K562 (cell line): ENCODE data around the gene ABCA7. TPM values are rescaled to one million over a fixed set of nuclear protein-coding genes. Genes with fewer than 3 reads are reported as not detected.

Source experiments
- ATAC-seq: fragments of 200-7000 bp; cut with Tn5 transposase; 3 replicates; pipeline ENCODE4 v1.9.1; 2020; ENCODE audit warnings: moderate library complexity
- BruUV-seq: library from RNA; stranded (reverse); fragments of 400-500 nt; replicated peaks from 2 replicates; lab custom pipeline; 2021; lab: Mats Ljungman, UMichigan
- CTCF ChIA-PET: fragments of 300-600 bp; formaldehyde crosslinking; extraction: SDS; loops from one replicate; lab custom pipeline; 2021; ENCODE audit warnings: low intra/inter-chr PET ratio; lab: Yijun Ruan, JAX
- POLR2A ChIA-PET: fragments of 300-600, 350-650 bp; sonication (Branson Sonifier 250); formaldehyde crosslinking; extraction: SDS; loops from one replicate; lab custom pipeline; 2021; ENCODE audit warnings: antibody characterized with exemption, inconsistent platforms; lab: Yijun Ruan, JAX
- DNase-seq, 4 experiments: peaks; one replicate each; pipeline versions ENCODE4 v3.0.0 to v3.0.0-alpha.2; 2011 to 2018; ENCODE audit warnings: low spot score in 3 of 4, mixed read lengths in 3 of 4; ENCODE audit errors: extremely low read depth in 1 of 4
- FAIRE-seq: peaks from 2 replicates; lab custom pipeline; 2011; peaks lifted over from hg19 to GRCh38; lab: Jason Lieb, UNC
- H2AFZ ChIP-seq: 2 replicates; pipeline ENCODE4 v1.6.0; 2011; ENCODE audit warnings: low read depth, low read length, control low read depth, inconsistent platforms
- H3K27ac ChIP-seq: fragments of 200-600 bp; 3 replicates; pipeline ENCODE4 v1.8.0; 2011; ENCODE audit warnings: low read depth, mild to moderate bottlenecking, control low read depth, inconsistent platforms, low read length, moderate library complexity, mixed read lengths; ENCODE audit errors: extremely low read depth
- H3K27me3 ChIP-seq, 2 experiments: fragments of 300-600 bp in 1 of 2; 2 replicates in 1 of 2; 3 replicates in 1 of 2; pipeline versions ENCODE4 v1.6.0 to v1.8.0; 2011; ENCODE audit warnings: inconsistent platforms in 2 of 2, low read length in 2 of 2, mild to moderate bottlenecking in 1 of 2, mixed read lengths in 1 of 2, moderate library complexity in 1 of 2; ENCODE audit not compliant: control insufficient read depth in 2 of 2, insufficient read depth in 2 of 2
- H3K36me3 ChIP-seq: fragments of 300-600 bp; 3 replicates; pipeline ENCODE4 v1.8.0; 2011; ENCODE audit warnings: mild to moderate bottlenecking, low read length, inconsistent platforms; ENCODE audit not compliant: control insufficient read depth, insufficient read depth
- H3K4me1 ChIP-seq, 2 experiments: fragments of 200-600 bp in 1 of 2; replicated peaks in 1 of 2; 2 replicates in 1 of 2; 3 replicates in 1 of 2; pipeline versions ENCODE4 v1.5.1 to v1.8.0; 2011; ENCODE audit warnings: inconsistent platforms in 2 of 2, low read length in 2 of 2, mild to moderate bottlenecking in 1 of 2, mixed read lengths in 1 of 2, moderate library complexity in 1 of 2; ENCODE audit not compliant: control insufficient read depth in 2 of 2, insufficient read depth in 2 of 2
- H3K4me2 ChIP-seq: 2 replicates; pipeline ENCODE4 v1.6.1; 2011; ENCODE audit warnings: low read length, control low read depth, inconsistent platforms, mixed read lengths; ENCODE audit not compliant: insufficient read depth
- H3K4me3 ChIP-seq: fragments of 200-600 bp; sonication (generic), shearing (Covaris generic); 2 replicates; pipeline ENCODE4 v1.5.1; 2016; ENCODE audit warnings: control low read depth, inconsistent platforms
- H3K79me2 ChIP-seq: fragments of 200-600 bp; 3 replicates; pipeline ENCODE4 v1.8.0; 2011; ENCODE audit warnings: low read length, inconsistent platforms; ENCODE audit not compliant: control insufficient read depth, insufficient read depth
- H3K9ac ChIP-seq, 2 experiments: 2 replicates each; pipeline versions ENCODE4 v1.6.0 to v1.6.1; 2011; ENCODE audit warnings: low read depth in 2 of 2, low read length in 2 of 2, control low read depth in 1 of 2, inconsistent platforms in 1 of 2, mild to moderate bottlenecking in 1 of 2, mixed read lengths in 1 of 2; ENCODE audit not compliant: insufficient read depth in 1 of 2
- H3K9me1 ChIP-seq: one replicate; pipeline ENCODE4 v1.6.0; 2011; ENCODE audit warnings: inconsistent platforms, mild to moderate bottlenecking, low read length, moderate library complexity; ENCODE audit not compliant: control insufficient read depth, insufficient read depth
- H3K9me3 ChIP-seq: replicated peaks from 2 replicates; pipeline ENCODE4 v1.5.1; 2011; ENCODE audit warnings: low read depth, low read length, inconsistent platforms; ENCODE audit not compliant: control insufficient read depth, insufficient read depth
- H4K20me1 ChIP-seq: replicated peaks from 2 replicates; pipeline ENCODE4 v1.6.1; 2011; ENCODE audit warnings: low read length, inconsistent platforms, mixed read lengths; ENCODE audit not compliant: control insufficient read depth, insufficient read depth
- FOXA1 ChIP-seq: fragments of 450-650 bp; IDR thresholded peaks from 2 replicates; pipeline ENCODE4 v1.6.1; 2016; ENCODE audit warnings: mild to moderate bottlenecking, borderline replicate concordance
- JUNB ChIP-seq: fragments of 450-650 bp; formaldehyde crosslinking; conservative IDR thresholded peaks from 2 replicates; pipeline ENCODE4 v1.4.0; 2020; ENCODE audit warnings: mild to moderate bottlenecking
- PURB ChIP-seq: sonication (generic); formaldehyde crosslinking; IDR thresholded peaks from 2 replicates; pipeline ENCODE4 v1.9.0; 2021; ENCODE audit warnings: low read depth, mild to moderate bottlenecking, missing genetic modification reagents
- ZBTB7A ChIP-seq: IDR thresholded peaks from 2 replicates; pipeline ENCODE4 v1.6.1; 2011; ENCODE audit warnings: low read depth, mild to moderate bottlenecking, low read length, moderate library complexity, borderline replicate concordance; ENCODE audit not compliant: control insufficient read depth
- ZC3H11A ChIP-seq: IDR thresholded peaks from 2 replicates; pipeline ENCODE4 v1.6.1; 2012; ENCODE audit warnings: low read depth, low read length, improper control_type of control experiment
- WGBS: fragments of 100-300 bp; shearing (Covaris generic); methylation state at CpG from one replicate; pipeline ENCODE4 v1.1.6; 2016; ENCODE audit warnings: low coverage, mixed read lengths; ENCODE audit not compliant: insufficient coverage; ENCODE audit errors: missing lambda C conversion rate; 5-methylcytosine and 5-hydroxymethylcytosine counted together
- in situ Hi-C: fragments of 300-500 bp; cut with MboI; formaldehyde crosslinking; loops from 4 replicates; pipeline ENCODE4 v1.15.0; 2018; ENCODE audit warnings: inconsistent platforms, mixed read lengths
- intact Hi-C: fragments of 100-400 bp; cut with micrococcal nuclease; formaldehyde crosslinking; loops from 2 replicates; pipeline ENCODE4 v1.14.2; 2022
- polyA plus RNA-seq, 8 experiments: library from polyadenylated mRNA; depleted of rRNA in 4 of 8; stranded (reverse) in 5 of 8; unstranded in 3 of 8; fragments of >200 nt; fragmentation: Nextera tagmentation in 2 of 8; fragmentation: Illumina TruSeq in 1 of 8; extraction: Ambion mirVana in 2 of 8; extraction: Trizol in 1 of 8; gene quantifications; 2 replicates each; pipeline versions ENCODE4 v1.2.1 to v1.2.3, GENCODE V29; 2011 to 2014; ENCODE audit warnings: inconsistent platforms in 1 of 8, missing spikeins in 1 of 8
- total RNA-seq, 7 experiments: library from RNA; depleted of rRNA in 6 of 7; stranded (reverse); fragments of >200 nt in 6 of 7; fragmentation: Illumina TruSeq in 2 of 7; extraction: Trizol in 2 of 7; gene quantifications; 2 replicates each; pipeline versions ENCODE4 v1.2.1 to v1.2.3, GENCODE V29; 2011 to 2021; ENCODE audit warnings: low replicate concordance in 1 of 7

ABCA7 gene
- total and polyA plus RNA-seq, 9 of the 15 experiments (the other 6 are each of a cell fraction or from before 2014, with no cell fraction given): 2.3 to 96.1 (median 31.2) TPM

- Histone ChIP-seq H3K9me3 (no peaks in the 10 kb centered on the region), H3K4me3 (no peak overlapping the region), H3K9ac (no peak overlapping the region), H3K4me1 (peaks cover 32 to 83% of the 10 kb centered on the region in 2 experiments), H2AFZ (no peak overlapping the region), H3K79me2 (no peaks in the 10 kb centered on the region), H3K4me2 (no peak overlapping the region), H4K20me1 (0 out of 2 replicates have a peak, but pooled peaks cover 3% of the 10 kb centered on the region), H3K36me3 (peaks cover 4% of the 10 kb centered on the region; the same call in 1 of the 3 replicates), H3K27ac (no peak overlapping the region), H3K9me1 (no peaks in the 10 kb centered on the region), H3K27me3 (no peaks in the 10 kb centered on the region)
- CTCF ChIA-PET: no interaction called here
- DNase-seq: no peak
- intact Hi-C loops: no loop called here
- BruUV-seq: no TSS peak
- ATAC-seq: no peak
- in situ Hi-C loops: no loop called here
- FAIRE-seq: no peak
- WGBS: 84% methylated on average over 13 of the region's 21 CpGs
- POLR2A ChIA-PET: interaction anchor here (0.6 kb wide), 1 partner anchor 27 kb away, joined by 3 read pairs; no protein-coding TSS in a partner anchor
- TF ChIP-seq ZBTB7A: 0 out of 2 replicates have a peak, but pooled peaks have one; percentile 1
- TF ChIP-seq FOXA1: no peak
- TF ChIP-seq ZC3H11A: no peak
- TF ChIP-seq JUNB (CRISPR knock-in tag): no peak
- no peak for TF ChIP-seq PURB (CRISPR knock-in tag)
These were observed 30.6 kb downstream of the ABCA7 start for GRCh38 chr19:1070576-1070930.
